ENCODE results near the gene USP6NL.
A peak's percentile ranks its signal among the peaks of the same experiment; 100 is the strongest.

USP6NL gene

GRCh38 chr10:11636697-11637303 lies 25.4 kb upstream of the USP6NL start:
- H3K4me3 ChIP-seq (ENCODE audit: low read length, poor library complexity, severe bottlenecking), result no peak overlapping the region
- no peak overlapping the region for H2AFZ ChIP-seq (ENCODE audit: low read length)
- no peaks in the 10 kb centered on the region for H3K79me2 ChIP-seq (ENCODE audit: insufficient read depth, low read length)
- TF ChIP-seq EZH2phosphoT487 (IDR thresholded peaks at IDR 0.05; ENCODE audit: borderline replicate concordance), result no peak
- no peak for TF ChIP-seq CTCF (conservative IDR thresholded peaks at IDR 0.05; ENCODE audit: low read length)
- no peak overlapping the region for H3K9ac ChIP-seq (ENCODE audit: low read depth, low read length, poor library complexity, severe bottlenecking)
- no peaks in the 10 kb centered on the region for H3K4me1 ChIP-seq (ENCODE audit: insufficient read depth, low read length, poor library complexity, severe bottlenecking)
- no peaks in the 10 kb centered on the region for H3K9me3 ChIP-seq (ENCODE audit: insufficient read depth, low read depth, low read length)
- H3K27me3 ChIP-seq (ENCODE audit: insufficient read depth, low read length, poor library complexity, severe bottlenecking), result no peaks in the 10 kb centered on the region
- no peaks in the 10 kb centered on the region for H3K36me3 ChIP-seq (ENCODE audit: insufficient read depth, low read length)
- no peaks in the 10 kb centered on the region for H3F3A ChIP-seq (ENCODE audit: low read depth)
- H3K4me2 ChIP-seq (ENCODE audit: low read depth, low read length, poor library complexity, severe bottlenecking), result no peak overlapping the region
- H3K9me2 ChIP-seq (replicated peaks; ENCODE audit: low read depth, low read length), result no peaks in the 10 kb centered on the region
- H4K20me1 ChIP-seq (ENCODE audit: insufficient read depth, low read length, poor library complexity, severe bottlenecking), result no peaks in the 10 kb centered on the region

- no peak overlapping the region for H3K9ac ChIP-seq (ENCODE audit: low read depth, low read length, poor library complexity, severe bottlenecking)
- H3K4me1 ChIP-seq (ENCODE audit: insufficient read depth, low read length, poor library complexity, severe bottlenecking), result no peaks in the 10 kb centered on the region
- no peaks in the 10 kb centered on the region for H3K36me3 ChIP-seq (ENCODE audit: insufficient read depth, low read length)
- peak overlapping the region; percentile 43 for H3K4me2 ChIP-seq (ENCODE audit: low read depth, low read length, poor library complexity, severe bottlenecking)
- H3F3A ChIP-seq (ENCODE audit: low read depth), result no peaks in the 10 kb centered on the region
- H3K4me3 ChIP-seq (ENCODE audit: low read length, poor library complexity, severe bottlenecking), result peak overlapping the region; percentile 8
- no peaks in the 10 kb centered on the region for H3K9me3 ChIP-seq (ENCODE audit: insufficient read depth, low read depth, low read length)
- no peaks in the 10 kb centered on the region for H3K27me3 ChIP-seq (ENCODE audit: insufficient read depth, low read length, poor library complexity, severe bottlenecking)
- TF ChIP-seq EZH2phosphoT487 (IDR thresholded peaks at IDR 0.05; ENCODE audit: borderline replicate concordance), result no peak
- no peak for TF ChIP-seq CTCF (conservative IDR thresholded peaks at IDR 0.05; ENCODE audit: low read length)
- H3K79me2 ChIP-seq (ENCODE audit: insufficient read depth, low read length), result no peaks in the 10 kb centered on the region
- H2AFZ ChIP-seq (ENCODE audit: low read length), result peak overlapping the region; percentile 45; the same call in 1 of the 2 replicates
- no peaks in the 10 kb centered on the region for H3K9me2 ChIP-seq (replicated peaks; ENCODE audit: low read depth, low read length)
- H4K20me1 ChIP-seq (ENCODE audit: insufficient read depth, low read length, poor library complexity, severe bottlenecking), result no peaks in the 10 kb centered on the region
Observed at GRCh38 chr10:11631890-11632587, 20.6 kb upstream of the USP6NL start.

GRCh38 chr10:11631291-11631690 lies 19.8 kb upstream of the USP6NL start:
- H2AFZ ChIP-seq (ENCODE audit: low read length), result peak overlapping the region; percentile 45; the same call in 1 of the 2 replicates
- H3K27me3 ChIP-seq (ENCODE audit: insufficient read depth, low read length, poor library complexity, severe bottlenecking), result no peaks in the 10 kb centered on the region
- H3K4me1 ChIP-seq (ENCODE audit: insufficient read depth, low read length, poor library complexity, severe bottlenecking), result no peaks in the 10 kb centered on the region
- H3K9ac ChIP-seq (ENCODE audit: low read depth, low read length, poor library complexity, severe bottlenecking), result no peak overlapping the region
- no peaks in the 10 kb centered on the region for H4K20me1 ChIP-seq (ENCODE audit: insufficient read depth, low read length, poor library complexity, severe bottlenecking)
- no peaks in the 10 kb centered on the region for H3K9me3 ChIP-seq (ENCODE audit: insufficient read depth, low read depth, low read length)
- TF ChIP-seq CTCF (conservative IDR thresholded peaks at IDR 0.05; ENCODE audit: low read length) (no peak), EZH2phosphoT487 (IDR thresholded peaks at IDR 0.05; ENCODE audit: borderline replicate concordance) (no peak)
- H3K36me3 ChIP-seq (ENCODE audit: insufficient read depth, low read length), result no peaks in the 10 kb centered on the region
- no peaks in the 10 kb centered on the region for H3K79me2 ChIP-seq (ENCODE audit: insufficient read depth, low read length)
- H3K9me2 ChIP-seq (replicated peaks; ENCODE audit: low read depth, low read length), result no peaks in the 10 kb centered on the region
- no peaks in the 10 kb centered on the region for H3F3A ChIP-seq (ENCODE audit: low read depth)
- no peak overlapping the region for H3K4me3 ChIP-seq (ENCODE audit: low read length, poor library complexity, severe bottlenecking)
- peak overlapping the region; percentile 43 for H3K4me2 ChIP-seq (ENCODE audit: low read depth, low read length, poor library complexity, severe bottlenecking)
